HG02759 (cell line): ENCODE results near the gene PIK3C2G.
"Not testable (repeated sequence)": the region's sequence is repeated elsewhere in the genome, so short reads cannot be mapped to it uniquely, and the experiment has no call there.

ENCODE experiments used
- ATAC-seq: cut with Tn5 transposase; IDR thresholded peaks from one replicate; pipeline ENCODE4 v1.9.1; 2021; ENCODE audit warnings: mild to moderate bottlenecking, moderate library complexity; ENCODE audit not compliant: unreplicated experiment

Gene PIK3C2G, protein sequence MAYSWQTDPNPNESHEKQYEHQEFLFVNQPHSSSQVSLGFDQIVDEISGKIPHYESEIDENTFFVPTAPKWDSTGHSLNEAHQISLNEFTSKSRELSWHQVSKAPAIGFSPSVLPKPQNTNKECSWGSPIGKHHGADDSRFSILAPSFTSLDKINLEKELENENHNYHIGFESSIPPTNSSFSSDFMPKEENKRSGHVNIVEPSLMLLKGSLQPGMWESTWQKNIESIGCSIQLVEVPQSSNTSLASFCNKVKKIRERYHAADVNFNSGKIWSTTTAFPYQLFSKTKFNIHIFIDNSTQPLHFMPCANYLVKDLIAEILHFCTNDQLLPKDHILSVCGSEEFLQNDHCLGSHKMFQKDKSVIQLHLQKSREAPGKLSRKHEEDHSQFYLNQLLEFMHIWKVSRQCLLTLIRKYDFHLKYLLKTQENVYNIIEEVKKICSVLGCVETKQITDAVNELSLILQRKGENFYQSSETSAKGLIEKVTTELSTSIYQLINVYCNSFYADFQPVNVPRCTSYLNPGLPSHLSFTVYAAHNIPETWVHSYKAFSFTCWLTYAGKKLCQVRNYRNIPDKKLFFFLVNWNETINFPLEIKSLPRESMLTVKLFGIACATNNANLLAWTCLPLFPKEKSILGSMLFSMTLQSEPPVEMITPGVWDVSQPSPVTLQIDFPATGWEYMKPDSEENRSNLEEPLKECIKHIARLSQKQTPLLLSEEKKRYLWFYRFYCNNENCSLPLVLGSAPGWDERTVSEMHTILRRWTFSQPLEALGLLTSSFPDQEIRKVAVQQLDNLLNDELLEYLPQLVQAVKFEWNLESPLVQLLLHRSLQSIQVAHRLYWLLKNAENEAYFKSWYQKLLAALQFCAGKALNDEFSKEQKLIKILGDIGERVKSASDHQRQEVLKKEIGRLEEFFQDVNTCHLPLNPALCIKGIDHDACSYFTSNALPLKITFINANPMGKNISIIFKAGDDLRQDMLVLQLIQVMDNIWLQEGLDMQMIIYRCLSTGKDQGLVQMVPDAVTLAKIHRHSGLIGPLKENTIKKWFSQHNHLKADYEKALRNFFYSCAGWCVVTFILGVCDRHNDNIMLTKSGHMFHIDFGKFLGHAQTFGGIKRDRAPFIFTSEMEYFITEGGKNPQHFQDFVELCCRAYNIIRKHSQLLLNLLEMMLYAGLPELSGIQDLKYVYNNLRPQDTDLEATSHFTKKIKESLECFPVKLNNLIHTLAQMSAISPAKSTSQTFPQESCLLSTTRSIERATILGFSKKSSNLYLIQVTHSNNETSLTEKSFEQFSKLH (N-terminal part only)

GRCh38 chr12:18261273-18261672 is at the start of gene PIK3C2G:
PIK3C2G (plus strand) TSS chr12:18261518; CDS start chr12:18282082, 20,564 bp downstream.
- no peak for ATAC-seq

- ATAC-seq = no peak
Measured at GRCh38 chr12:18217966-18218365, 43.4 kb upstream of the PIK3C2G start.

- ATAC-seq = no peak
Measured at GRCh38 chr12:18221726-18222125, 39.6 kb upstream of the PIK3C2G start.

GRCh38 chr12:18222699-18223098 is 38.6 kb upstream of the PIK3C2G start:
- no peak for ATAC-seq

DNA sequence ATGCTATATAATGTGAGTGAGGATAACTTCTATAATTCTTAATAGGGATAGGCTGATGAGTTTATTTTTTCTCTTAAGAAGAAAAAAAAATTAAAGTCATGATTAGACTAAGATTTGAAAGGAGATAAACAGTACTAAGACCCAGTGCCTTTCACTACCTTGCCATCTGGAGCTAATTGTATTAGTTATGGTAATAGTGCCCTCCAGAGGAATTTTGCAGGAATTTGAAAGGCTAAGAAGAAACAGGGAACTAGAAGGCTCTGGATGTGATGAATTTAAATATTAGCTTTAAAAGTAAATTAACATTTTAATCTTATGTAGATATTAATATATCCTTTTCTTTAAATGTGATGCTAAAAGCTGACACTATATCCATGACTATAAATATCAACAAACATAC is 36.6 kb upstream of the PIK3C2G start:
- no peak for ATAC-seq

GRCh38 chr12:18239526-18239925 is 21.8 kb upstream of the PIK3C2G start:
- ATAC-seq = no peak

DNA sequence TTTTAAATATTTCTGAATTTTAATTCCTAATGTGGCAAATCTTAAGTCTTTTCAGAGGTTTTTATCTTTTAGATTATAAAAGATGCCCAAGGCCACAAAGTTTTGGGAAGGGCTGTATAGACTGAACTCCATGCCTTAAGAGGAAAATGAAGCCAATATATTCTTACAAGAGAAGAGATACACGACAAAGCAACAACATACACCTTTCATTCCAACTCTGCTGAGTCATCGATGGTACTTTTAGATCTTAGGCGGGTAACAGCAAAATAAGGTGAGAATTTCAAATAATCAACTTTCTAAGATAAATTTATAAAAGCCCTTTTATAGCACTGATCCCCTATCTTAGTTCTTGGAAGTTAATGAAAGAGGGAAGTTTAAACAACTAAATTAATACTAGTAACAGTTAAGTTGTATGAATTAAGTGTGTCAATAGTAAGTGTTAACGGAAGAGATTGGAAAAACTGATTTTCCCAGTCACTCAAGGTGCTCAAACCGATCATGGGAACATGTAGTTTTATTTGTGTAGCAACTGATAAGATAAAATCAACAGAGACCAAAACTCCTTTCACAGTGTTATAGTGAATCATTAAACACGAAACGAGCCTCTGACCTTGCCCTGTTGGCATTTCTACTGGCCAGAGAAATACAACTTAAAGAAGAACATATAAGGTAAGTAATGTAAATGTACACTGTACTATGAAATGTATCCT is 18.8 kb upstream of the PIK3C2G start:
- ATAC-seq = no peak

DNA sequence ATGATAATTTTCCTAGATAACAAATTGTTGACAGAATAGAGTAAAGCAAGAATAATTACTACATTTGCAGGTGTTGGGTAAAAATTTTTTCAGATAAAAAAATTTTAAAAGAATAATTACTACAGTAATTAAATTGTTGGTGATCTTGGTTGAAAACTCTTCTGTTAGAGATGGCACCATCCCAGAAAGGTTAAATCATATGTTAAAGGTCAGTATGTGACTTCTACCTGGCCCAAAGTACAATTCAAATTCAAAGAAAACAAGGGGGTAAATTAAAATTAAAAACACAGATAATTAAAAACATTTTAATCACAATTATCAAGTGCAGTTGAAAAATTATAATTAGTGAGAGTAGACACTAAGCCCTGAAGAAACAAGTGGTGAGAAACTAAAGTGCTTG is 18.1 kb upstream of the PIK3C2G start:
- ATAC-seq = no peak

DNA sequence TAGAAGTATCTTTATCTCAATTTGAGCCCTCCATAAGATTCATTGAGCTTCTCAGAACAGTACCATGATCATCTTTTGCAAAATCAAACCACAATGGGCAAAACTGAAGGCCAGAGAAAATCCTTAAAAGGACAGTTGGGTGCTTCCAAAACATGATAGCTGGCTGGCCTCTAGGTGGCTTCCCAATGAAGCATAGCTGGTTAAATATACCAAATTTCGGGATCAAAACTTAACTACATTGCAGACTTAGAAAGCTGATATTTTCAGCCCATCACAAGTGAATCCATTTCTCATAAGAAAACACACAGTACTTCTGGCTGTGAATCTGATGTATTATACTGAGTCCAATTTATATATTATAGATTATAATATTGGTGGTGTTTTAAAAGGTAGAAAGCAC is 15.3 kb upstream of the PIK3C2G start:
- ATAC-seq = no peak

DNA sequence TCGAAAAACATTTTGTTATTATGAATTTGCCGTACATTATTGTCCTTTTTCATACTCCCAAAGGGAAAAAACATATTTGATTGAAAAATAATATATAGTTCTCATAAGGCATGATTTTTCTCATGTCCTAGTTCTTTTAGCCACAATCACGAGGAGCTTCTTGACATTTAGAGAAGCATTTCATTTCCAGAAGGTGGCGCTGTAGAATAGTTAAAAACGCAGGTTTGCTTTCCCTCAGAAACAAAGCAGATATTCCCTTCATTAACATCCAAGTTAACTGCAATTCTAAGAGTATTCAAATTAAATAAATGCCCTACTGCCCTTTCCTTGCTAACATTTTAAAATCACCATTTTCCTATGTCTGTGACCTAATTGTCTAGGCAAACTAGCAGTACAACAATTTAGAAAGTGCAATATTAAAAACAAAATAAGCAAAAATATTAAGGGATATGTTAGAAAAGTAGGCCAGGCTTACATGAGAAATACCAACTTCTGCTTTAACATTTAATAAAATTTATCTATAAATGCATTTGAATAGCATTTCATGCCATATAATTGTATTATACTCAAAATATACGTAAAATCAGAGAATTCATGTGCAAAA is 10.9 kb upstream of the PIK3C2G start:
- ATAC-seq = no peak

DNA sequence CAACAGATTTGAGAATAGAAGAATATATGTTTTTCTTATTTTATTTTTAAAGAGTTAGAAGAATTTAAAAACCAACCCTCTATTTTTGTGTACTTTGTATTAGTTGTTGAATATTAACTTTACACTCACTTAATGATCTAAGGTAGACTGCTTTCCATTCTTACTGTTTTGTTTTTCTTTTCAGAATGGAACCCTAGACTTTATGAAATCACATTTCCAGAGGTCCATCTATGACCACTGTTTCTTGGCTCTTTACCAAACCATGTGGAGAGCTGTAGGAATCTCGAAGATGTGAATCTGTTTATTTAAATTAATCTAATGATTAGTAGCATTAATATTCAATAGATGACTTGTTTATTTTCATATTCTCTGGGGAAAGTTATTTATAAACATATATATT is 7.2 kb upstream of the PIK3C2G start:
- ATAC-seq = no peak

DNA sequence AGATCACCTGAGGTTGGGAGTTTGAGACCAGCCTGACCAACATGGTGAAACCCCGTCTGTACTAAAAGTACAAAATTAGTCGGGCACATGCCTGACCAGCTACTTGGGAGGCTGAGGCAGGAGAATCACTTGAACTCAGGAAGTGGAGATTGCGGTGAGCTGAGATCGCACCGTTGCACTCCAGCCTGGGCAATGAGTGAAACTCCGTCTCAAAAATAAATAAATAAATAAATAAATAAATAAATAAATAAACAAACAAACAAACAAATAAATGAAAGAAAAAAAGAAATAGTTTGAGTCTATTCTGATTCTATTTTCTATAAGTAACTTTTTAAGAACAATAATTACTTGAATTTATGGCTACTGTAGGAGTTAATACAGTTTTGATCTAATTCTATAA is 6.3 kb upstream of the PIK3C2G start:
- ATAC-seq = not testable (repeated sequence)

GRCh38 chr12:18257251-18257650 is 4.1 kb upstream of the PIK3C2G start:
- ATAC-seq = no peak

DNA sequence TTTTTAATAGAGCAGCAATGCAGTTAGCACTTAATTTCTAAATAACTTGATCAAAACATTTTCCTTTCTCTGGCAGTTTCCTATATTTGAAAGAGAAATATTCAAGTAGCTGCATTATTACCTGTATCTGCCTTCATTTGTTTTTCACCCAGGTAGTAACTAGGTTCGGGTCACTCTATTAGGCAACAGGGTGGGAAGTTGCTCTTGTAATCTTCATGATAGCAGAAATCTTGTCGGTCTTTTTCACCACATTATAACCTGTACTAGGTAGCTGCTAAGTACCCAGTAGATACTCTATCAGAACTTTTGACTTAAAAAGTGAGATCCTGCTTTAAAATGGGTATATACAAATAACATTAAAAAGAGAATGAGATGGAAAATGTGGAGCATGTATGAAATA is 2.4 kb upstream of the PIK3C2G start:
- ATAC-seq = no peak

DNA sequence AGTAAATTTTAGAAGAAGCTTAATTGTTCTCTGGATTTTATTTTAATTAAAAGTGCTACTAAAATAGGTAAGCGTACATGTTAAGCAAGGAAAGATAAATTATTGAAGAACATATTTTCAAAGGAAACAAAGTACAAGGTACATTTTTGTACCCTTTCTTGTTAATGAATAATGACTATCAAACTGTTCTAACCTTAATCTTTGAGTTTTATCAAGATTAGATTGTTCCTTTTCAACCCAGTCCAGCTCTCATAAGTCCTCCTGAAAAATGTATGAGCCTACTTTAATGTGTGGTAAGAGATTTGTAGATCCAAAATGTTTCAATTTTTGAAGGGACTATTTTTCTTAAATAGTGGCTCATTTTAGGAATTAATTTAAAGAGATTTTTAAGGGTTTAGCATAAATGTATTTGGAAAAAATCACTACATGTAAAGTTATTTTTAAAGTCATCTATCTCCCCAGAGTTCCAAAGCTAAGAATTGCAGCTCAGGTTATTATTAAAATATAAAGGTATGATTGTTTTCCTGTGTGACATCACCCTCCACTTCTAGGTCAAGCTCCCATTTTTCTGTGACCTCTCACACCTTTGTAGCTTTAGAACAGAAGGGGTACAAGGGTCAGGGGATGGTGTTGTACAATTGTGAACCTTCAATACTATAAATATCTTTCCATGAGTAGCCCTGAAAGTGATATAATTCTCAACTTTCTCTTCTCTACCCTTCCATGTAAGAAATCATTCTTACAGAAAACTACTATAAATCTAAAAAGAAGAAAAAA is 1.2 kb upstream of the PIK3C2G start:
- ATAC-seq = no peak

DNA sequence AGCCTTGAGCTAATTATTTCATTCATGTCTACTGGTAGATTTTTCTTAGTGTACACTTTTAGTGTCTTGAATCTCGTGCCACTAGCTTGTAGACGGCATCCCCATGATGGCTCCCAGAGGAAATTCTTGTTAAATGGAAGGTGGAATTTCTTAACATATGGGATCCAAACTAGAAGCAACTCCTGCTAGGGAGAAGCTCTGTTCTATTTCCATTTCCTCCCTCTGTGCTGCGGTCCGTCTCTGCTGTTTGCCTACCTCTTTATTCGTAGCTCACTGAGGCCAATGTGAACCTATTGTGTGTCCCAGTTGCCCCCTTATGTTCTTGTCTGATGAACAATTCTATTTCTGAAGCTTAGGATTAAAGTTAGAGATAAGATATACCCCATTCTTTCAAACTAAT is 588 bp downstream of the PIK3C2G start:
- ATAC-seq = no peak

GRCh38 chr12:18262514-18262913 is 1.2 kb downstream of the PIK3C2G start:
- ATAC-seq = no peak

- no peak for ATAC-seq
Measured at GRCh38 chr12:18264581-18265075, 3.3 kb downstream of the PIK3C2G start.

- no peak for ATAC-seq
Measured at GRCh38 chr12:18267427-18268099, 6.2 kb downstream of the PIK3C2G start.
